Mesendoderm (in vitro differentiated cells): ENCODE results near the gene PVALB.

Experiments
- DNase-seq: peaks from one replicate; pipeline ENCODE4 v3.0.0; 2013
- H2AK5ac ChIP-seq: 2 replicates; pipeline ENCODE4 v1.6.1; 2013; ENCODE audit warnings: low read length, inconsistent platforms
- H2BK120ac ChIP-seq: 2 replicates; pipeline ENCODE4 v1.6.1; 2013; ENCODE audit warnings: low read depth, mild to moderate bottlenecking, low read length, moderate library complexity, mixed read lengths
- H2BK15ac ChIP-seq: replicated peaks from 2 replicates; pipeline ENCODE4 v1.6.1; 2013; ENCODE audit warnings: low read depth, mild to moderate bottlenecking, moderate library complexity
- H2BK5ac ChIP-seq: 2 replicates; pipeline ENCODE4 v1.6.1; 2013; ENCODE audit warnings: low read length, inconsistent platforms
- H3K18ac ChIP-seq: 2 replicates; pipeline ENCODE4 v1.6.1; 2013; ENCODE audit warnings: mild to moderate bottlenecking, low read length, mixed read lengths
- H3K23ac ChIP-seq: one replicate; pipeline ENCODE4 v1.6.1; 2013; ENCODE audit warnings: low read length
- H3K27ac ChIP-seq: 2 replicates; pipeline ENCODE4 v1.5.1; 2013; ENCODE audit warnings: low read depth, mild to moderate bottlenecking, inconsistent platforms, low read length, moderate library complexity
- H3K27me3 ChIP-seq: 2 replicates; pipeline ENCODE4 v1.6.1; 2013; ENCODE audit warnings: low read length, control low read depth, mild to moderate bottlenecking, inconsistent platforms; ENCODE audit not compliant: insufficient read depth, poor library complexity
- H3K36me3 ChIP-seq: 2 replicates; pipeline ENCODE4 v1.6.1; 2013; ENCODE audit warnings: low read length, inconsistent platforms; ENCODE audit not compliant: control insufficient read depth, insufficient read depth
- H3K4ac ChIP-seq: one replicate; pipeline ENCODE4 v1.6.1; 2013; ENCODE audit warnings: low read depth, mild to moderate bottlenecking, low read length, moderate library complexity
- H3K4me1 ChIP-seq: 2 replicates; pipeline ENCODE4 v1.6.1; 2013; ENCODE audit warnings: low read depth, low read length, inconsistent platforms; ENCODE audit not compliant: control insufficient read depth
- H3K4me2 ChIP-seq: 2 replicates; pipeline ENCODE4 v1.6.1; 2013; ENCODE audit warnings: low read length
- H3K4me3 ChIP-seq: 2 replicates; pipeline ENCODE4 v1.5.1; 2013; ENCODE audit warnings: mild to moderate bottlenecking, low read length
- H3K56ac ChIP-seq: one replicate; pipeline ENCODE4 v1.6.1; 2013; ENCODE audit warnings: low read length
- H3K79me1 ChIP-seq: 2 replicates; pipeline ENCODE4 v1.6.1; 2013; ENCODE audit warnings: low read length, inconsistent platforms
- H3K79me2 ChIP-seq: 2 replicates; pipeline ENCODE4 v1.6.1; 2013; ENCODE audit warnings: mild to moderate bottlenecking, low read length; ENCODE audit not compliant: control insufficient read depth, insufficient read depth
- H3K9ac ChIP-seq: 2 replicates; pipeline ENCODE4 v1.6.1; 2013; ENCODE audit warnings: low read length, inconsistent platforms
- H4K5ac ChIP-seq: one replicate; pipeline ENCODE4 v1.6.1; 2013; ENCODE audit warnings: low read length
- H4K8ac ChIP-seq: one replicate; pipeline ENCODE4 v1.6.1; 2013; ENCODE audit warnings: low read depth, mild to moderate bottlenecking, control low read depth, low read length, moderate library complexity
- WGBS: extraction: QIAGEN DNeasy Blood & Tissue Kit; methylation state at CpG from one replicate; pipeline ENCODE4 v1.1.7; 2013; ENCODE audit warnings: low lambda C conversion rate, missing lambda C conversion rate; ENCODE audit not compliant: insufficient coverage; ENCODE audit errors: extremely low coverage; 5-methylcytosine and 5-hydroxymethylcytosine counted together

The PVALB gene

DNA sequence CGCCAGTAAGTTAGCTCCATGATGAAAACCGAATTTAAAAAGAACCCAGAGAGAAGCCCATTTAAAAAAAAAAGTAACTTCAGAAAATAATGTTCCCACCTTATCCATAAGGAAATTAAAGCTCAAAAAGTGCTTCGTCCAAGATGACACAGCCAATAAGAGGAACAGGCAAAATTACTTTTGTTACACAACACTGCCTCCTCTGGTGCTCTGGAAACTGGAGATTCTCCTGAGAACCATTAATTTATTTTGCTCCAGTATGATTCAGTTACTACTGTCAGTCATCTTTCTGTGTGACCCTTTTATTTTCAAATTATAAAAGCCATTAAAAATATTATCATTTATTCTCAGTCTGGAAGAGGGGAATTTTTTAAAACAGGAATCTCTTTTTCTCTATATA is 42.9 kb downstream of the PVALB start:
- no peak overlapping the region for H3K4ac ChIP-seq
- no peak overlapping the region for H3K4me2 ChIP-seq
- H3K36me3 ChIP-seq: no peaks in the 10 kb centered on the region
- DNase-seq: peak; percentile 31
- H3K27ac ChIP-seq: no peak overlapping the region
- H4K8ac ChIP-seq: no peak overlapping the region
- no CpG with 5 or more reads among the region's 3 CpGs for WGBS
- H3K27me3 ChIP-seq: no peaks in the 10 kb centered on the region
- H3K79me1 ChIP-seq: no peaks in the 10 kb centered on the region
- no peak overlapping the region for H2BK120ac ChIP-seq
- no peak overlapping the region for H3K9ac ChIP-seq
- H3K79me2 ChIP-seq: no peaks in the 10 kb centered on the region
- H3K23ac ChIP-seq: no peak overlapping the region
- no peak overlapping the region for H2AK5ac ChIP-seq
- H2BK15ac ChIP-seq: no peak overlapping the region
- no peak overlapping the region for H3K18ac ChIP-seq
- H3K56ac ChIP-seq: no peak overlapping the region
- no peak overlapping the region for H4K5ac ChIP-seq
- no peak overlapping the region for H2BK5ac ChIP-seq
- H3K4me1 ChIP-seq: no peaks in the 10 kb centered on the region
- no peak overlapping the region for H3K4me3 ChIP-seq

DNA sequence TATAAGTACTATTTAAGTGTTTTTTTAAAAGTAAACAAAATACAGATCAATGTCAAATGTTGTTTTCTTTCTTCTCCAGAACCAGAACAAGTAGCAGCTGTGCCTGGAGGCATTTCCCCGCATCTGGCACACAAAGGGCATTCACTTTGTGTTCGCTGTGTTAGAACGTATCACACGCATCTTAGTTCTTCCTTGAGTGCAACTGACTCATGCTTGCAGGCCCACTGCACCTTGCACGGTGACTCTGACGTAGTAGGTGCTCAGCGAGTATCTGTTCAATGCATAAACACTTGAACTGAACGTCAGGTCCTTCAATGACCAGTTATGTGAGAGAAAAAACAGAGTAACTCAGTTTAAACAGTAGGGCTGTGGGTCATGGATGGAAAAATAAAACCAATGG is 44.4 kb downstream of the PVALB start:
- no CpG with 5 or more reads among the region's 8 CpGs for WGBS
- no peaks in the 10 kb centered on the region for H3K36me3 ChIP-seq

DNA sequence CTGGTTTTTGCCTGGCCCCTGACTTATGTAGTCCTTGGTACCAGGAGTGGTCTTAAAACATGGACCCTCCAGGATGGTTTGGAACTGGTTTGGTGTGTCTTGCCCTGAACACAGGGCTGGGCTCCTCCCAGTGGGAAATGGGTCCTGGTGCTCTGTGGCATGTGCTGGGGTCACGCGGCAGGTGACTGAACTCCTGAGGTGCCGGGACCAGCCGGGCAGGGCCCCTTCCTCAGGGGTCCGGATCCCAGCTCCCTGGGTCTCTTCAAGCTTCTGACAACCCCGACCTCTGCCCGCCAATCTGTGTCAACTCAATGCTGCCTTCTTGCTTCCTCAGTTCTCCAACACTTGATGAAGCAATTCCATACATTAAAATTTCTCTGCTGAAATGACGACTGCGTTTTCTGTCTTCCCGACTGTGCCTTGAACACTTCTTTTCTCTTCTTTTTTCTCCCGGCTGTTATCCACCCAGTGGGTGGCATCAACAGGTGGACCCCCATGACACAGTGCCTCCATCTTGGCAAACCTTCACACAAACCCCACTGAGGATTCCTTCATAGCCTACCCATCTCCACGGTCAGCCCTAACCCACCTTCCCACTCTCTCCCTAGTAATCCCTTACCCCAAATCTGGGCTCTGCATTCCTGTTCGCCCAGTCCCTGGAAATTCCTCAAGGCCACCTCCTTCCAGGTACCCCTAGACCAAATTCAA is 45.3 kb downstream of the PVALB start:
- WGBS: no CpG with 5 or more reads among the region's 13 CpGs
- no peaks in the 10 kb centered on the region for H3K36me3 ChIP-seq
- no peak overlapping the region for H3K4me2 ChIP-seq
- H3K56ac ChIP-seq: no peak overlapping the region
- no peak overlapping the region for H3K27ac ChIP-seq
- no peak overlapping the region for H2BK5ac ChIP-seq
- DNase-seq: no peak
- no peak overlapping the region for H3K18ac ChIP-seq
- H3K4me1 ChIP-seq: no peaks in the 10 kb centered on the region
- no peaks in the 10 kb centered on the region for H3K27me3 ChIP-seq
- H2BK120ac ChIP-seq: no peak overlapping the region
- H3K79me1 ChIP-seq: no peaks in the 10 kb centered on the region
- no peak overlapping the region for H3K23ac ChIP-seq
- H3K4ac ChIP-seq: no peak overlapping the region
- no peak overlapping the region for H4K8ac ChIP-seq
- no peak overlapping the region for H2AK5ac ChIP-seq
- no peak overlapping the region for H3K9ac ChIP-seq
- H2BK15ac ChIP-seq: no peak overlapping the region
- no peaks in the 10 kb centered on the region for H3K79me2 ChIP-seq
- H4K5ac ChIP-seq: no peak overlapping the region
- H3K4me3 ChIP-seq: no peak overlapping the region

More for the DNA sequence above, 44.4 kb downstream of the PVALB start:
- no peak overlapping the region for H3K23ac ChIP-seq
- no peak overlapping the region for H3K56ac ChIP-seq
- H2AK5ac ChIP-seq: no peak overlapping the region
- H4K8ac ChIP-seq: no peak overlapping the region
- no peaks in the 10 kb centered on the region for H3K27me3 ChIP-seq
- no peak overlapping the region for H2BK15ac ChIP-seq
- no peaks in the 10 kb centered on the region for H3K79me2 ChIP-seq
- no peak overlapping the region for H3K4me2 ChIP-seq
- no peak overlapping the region for H2BK5ac ChIP-seq
- H3K27ac ChIP-seq: no peak overlapping the region
- no peak overlapping the region for H2BK120ac ChIP-seq
- H3K79me1 ChIP-seq: no peaks in the 10 kb centered on the region
- H3K18ac ChIP-seq: no peak overlapping the region
- no peaks in the 10 kb centered on the region for H3K4me1 ChIP-seq
- H4K5ac ChIP-seq: no peak overlapping the region
- DNase-seq: no peak
- H3K9ac ChIP-seq: no peak overlapping the region
- no peak overlapping the region for H3K4me3 ChIP-seq
- H3K4ac ChIP-seq: no peak overlapping the region

DNA sequence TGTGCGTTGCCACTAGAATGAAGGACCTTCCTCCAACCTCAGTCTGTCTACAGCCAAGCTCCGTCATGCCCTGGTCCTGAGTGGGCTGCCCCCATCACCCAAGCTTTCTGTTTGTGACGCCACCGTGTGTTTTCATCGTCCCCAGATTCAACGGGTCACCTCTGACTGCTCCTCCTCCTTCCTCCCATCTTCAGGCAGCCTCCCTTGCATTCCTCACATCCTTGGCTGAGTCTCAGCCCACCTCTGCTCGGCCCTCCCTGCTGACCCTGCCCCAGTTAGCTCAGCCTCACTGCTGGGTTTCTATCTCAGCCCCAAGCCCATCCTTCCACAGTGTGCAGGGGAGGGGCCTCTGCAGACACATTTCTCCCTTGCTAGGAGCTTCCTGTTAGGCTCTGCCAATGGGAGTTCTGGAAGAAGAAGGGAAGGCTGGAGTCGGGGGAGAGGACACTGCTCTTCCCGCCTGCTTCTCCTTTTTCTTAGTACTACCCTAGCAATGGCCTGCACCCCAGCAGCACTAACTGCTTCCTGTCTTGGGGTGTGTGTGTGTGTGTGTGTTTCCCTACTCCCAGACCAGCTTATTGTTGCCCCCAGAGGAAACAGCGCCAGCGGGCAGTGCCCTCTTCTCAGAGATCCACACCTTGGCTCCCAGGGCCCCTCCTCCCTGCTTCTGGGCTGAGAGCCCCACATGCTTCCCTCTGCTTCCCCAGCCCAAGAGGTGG is 46.2 kb downstream of the PVALB start:
- Histone ChIP-seq H3K56ac (peak overlapping the region; percentile 46), H3K23ac (no peak overlapping the region), H2BK15ac (no peak overlapping the region), H2AK5ac (no peak overlapping the region), H3K79me1 (no peaks in the 10 kb centered on the region), H3K36me3 (no peaks in the 10 kb centered on the region), H3K4ac (no peak overlapping the region), H3K79me2 (no peaks in the 10 kb centered on the region), H3K27ac (no peak overlapping the region), H3K4me2 (no peak overlapping the region), H2BK5ac (no peak overlapping the region), H3K9ac (no peak overlapping the region), H3K18ac (no peak overlapping the region), H3K27me3 (no peaks in the 10 kb centered on the region), H4K8ac (no peak overlapping the region), H3K4me1 (no peaks in the 10 kb centered on the region), H2BK120ac (no peak overlapping the region), H3K4me3 (no peak overlapping the region), H4K5ac (no peak overlapping the region)
- WGBS: no CpG with 5 or more reads among the region's 11 CpGs
- DNase-seq: peak; percentile 88

DNA sequence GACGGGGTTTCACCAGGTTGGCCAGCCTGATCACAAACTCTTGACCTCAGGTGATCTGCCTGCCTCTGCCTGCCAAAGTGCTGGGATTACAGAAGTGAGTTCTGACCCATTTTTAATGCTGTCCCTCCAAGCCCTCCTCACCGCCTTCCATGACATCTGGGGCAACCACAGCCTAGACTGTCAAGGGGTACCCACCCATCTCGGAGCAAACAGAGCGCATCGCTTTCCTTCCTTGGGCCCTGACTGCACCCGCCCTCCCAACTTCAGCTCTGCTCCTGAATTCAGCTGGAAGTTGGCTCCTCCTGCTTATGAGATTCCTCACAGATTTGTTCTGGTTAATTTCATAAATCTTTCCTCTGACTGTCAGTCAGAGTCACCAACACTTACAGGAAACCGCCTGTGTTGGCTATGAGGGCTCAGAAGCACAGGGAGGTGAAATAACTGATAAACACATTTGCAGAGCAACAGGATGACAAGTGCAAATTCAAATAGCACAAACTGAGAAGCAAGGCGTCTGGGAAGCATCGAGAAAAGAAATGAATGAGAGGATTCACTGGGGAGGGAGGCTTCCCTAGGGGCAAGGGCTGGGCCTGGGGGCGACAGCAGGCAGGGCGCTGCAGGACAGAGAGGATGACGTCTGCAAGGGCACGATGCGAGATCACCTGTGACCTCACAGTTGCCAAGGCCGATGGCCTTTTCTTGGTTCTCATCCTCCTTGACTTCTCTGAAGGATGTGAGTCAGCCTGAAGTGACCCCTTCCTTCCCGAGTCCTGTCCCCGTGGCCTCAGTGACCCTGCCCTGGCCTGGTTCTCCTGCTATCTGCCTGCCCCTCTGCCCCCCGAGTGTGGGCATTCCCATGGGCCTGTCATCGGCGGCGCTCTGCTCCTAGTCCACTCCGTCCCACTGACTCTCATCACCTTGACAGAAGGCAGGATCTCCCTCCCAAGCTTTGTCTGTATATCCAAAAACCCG is 47.0 kb downstream of the PVALB start:
- no peak overlapping the region for H3K4me3 ChIP-seq
- no peak for DNase-seq
- H3K4me1 ChIP-seq: no peaks in the 10 kb centered on the region
- no peak overlapping the region for H2BK15ac ChIP-seq
- H3K18ac ChIP-seq: no peak overlapping the region
- no peaks in the 10 kb centered on the region for H3K27me3 ChIP-seq
- H2AK5ac ChIP-seq: no peak overlapping the region
- H3K36me3 ChIP-seq: no peaks in the 10 kb centered on the region
- H4K8ac ChIP-seq: no peak overlapping the region
- H2BK5ac ChIP-seq: no peak overlapping the region
- H3K27ac ChIP-seq: no peak overlapping the region
- no peaks in the 10 kb centered on the region for H3K79me2 ChIP-seq
- no peaks in the 10 kb centered on the region for H3K79me1 ChIP-seq
- no peak overlapping the region for H4K5ac ChIP-seq
- no CpG with 5 or more reads among the region's 23 CpGs for WGBS
- no peak overlapping the region for H3K4ac ChIP-seq
- no peak overlapping the region for H2BK120ac ChIP-seq
- no peak overlapping the region for H3K4me2 ChIP-seq
- H3K9ac ChIP-seq: no peak overlapping the region
- no peak overlapping the region for H3K56ac ChIP-seq
- no peak overlapping the region for H3K23ac ChIP-seq
